SK-N-DZ (cell line): ENCODE data around the gene ENTR1.
A peak's percentile ranks its signal among the peaks of the same experiment; 100 is the strongest.

Experiments
- DNase-seq: peaks from one replicate; pipeline ENCODE4 v3.0.0-alpha.2; 2015; ENCODE audit warnings: low spot score

ENTR1 gene

GRCh38 chr9:136362450-136362784 lies 48.0 kb downstream of the ENTR1 start:
- DNase-seq = no peak

- DNase-seq = peak; percentile 80
Observed at GRCh38 chr9:136361754-136362449, 48.5 kb downstream of the ENTR1 start.

GRCh38 chr9:136361047-136361753 lies 49.2 kb downstream of the ENTR1 start:
- DNase-seq = peak; percentile 64

- no peak for DNase-seq
Observed at GRCh38 chr9:136359774-136360718, 50.4 kb downstream of the ENTR1 start.

- no peak for DNase-seq
Observed at GRCh38 chr9:136358888-136359287, 51.5 kb downstream of the ENTR1 start.

- no peak for DNase-seq
Observed at GRCh38 chr9:136358016-136358415, 52.4 kb downstream of the ENTR1 start.

- DNase-seq = no peak
Observed at GRCh38 chr9:136357202-136357725, 53.1 kb downstream of the ENTR1 start.

- DNase-seq = no peak
Observed at GRCh38 chr9:136355616-136356557, 54.5 kb downstream of the ENTR1 start.

- no peak for DNase-seq
Observed at GRCh38 chr9:136354592-136355085, 55.8 kb downstream of the ENTR1 start.

GRCh38 chr9:136353757-136354488 lies 56.5 kb downstream of the ENTR1 start:
- no peak for DNase-seq

GRCh38 chr9:136353088-136353487 lies 57.3 kb downstream of the ENTR1 start:
- DNase-seq = no peak

- no peak for DNase-seq
Observed at GRCh38 chr9:136352682-136353081, 57.7 kb downstream of the ENTR1 start.
